Activated naive CD4-positive, alpha-beta T cell treated with anti-CD3 and anti-CD28 coated beads, Interleukin-2, amount 10 ng/mL, durations not matched to agents 7 days and 5 days (primary cell): ENCODE results near the gene S100A7.
"Not testable (repeated sequence)": the region's sequence is repeated elsewhere in the genome, so short reads cannot be mapped to it uniquely, and the experiment has no call there.

Experiments used
- CTCF ChIA-PET: fragments of 350-600 bp; sonication (Branson Sonifier 250); formaldehyde crosslinking; loops from one replicate; lab custom pipeline; 2021; ENCODE audit warnings: antibody characterized with exemption; lab: Charles Lee
- DNase-seq: peaks from one replicate; pipeline ENCODE4 v3.0.0-alpha.2; 2020
- H3K27ac Mint-ChIP-seq: one replicate; pipeline ENCODE4 v1.8.0; 2021; ENCODE audit warnings: mild to moderate bottlenecking, moderate library complexity, mixed read lengths
- H3K27me3 Mint-ChIP-seq: one replicate; pipeline ENCODE4 v1.8.0; 2021; ENCODE audit warnings: mild to moderate bottlenecking, mixed read lengths
- H3K36me3 Mint-ChIP-seq: one replicate; pipeline ENCODE4 v1.8.0; 2021; ENCODE audit warnings: mixed read lengths
- H3K4me1 Mint-ChIP-seq: one replicate; pipeline ENCODE4 v1.8.0; 2021; ENCODE audit warnings: mixed read lengths
- H3K4me3 Mint-ChIP-seq: one replicate; pipeline ENCODE4 v1.8.0; 2021; ENCODE audit warnings: mild to moderate bottlenecking, moderate library complexity, mixed read lengths
- H3K9me3 Mint-ChIP-seq: one replicate; pipeline ENCODE4 v1.8.0; 2021; ENCODE audit warnings: mixed read lengths

Gene S100A7

DNA sequence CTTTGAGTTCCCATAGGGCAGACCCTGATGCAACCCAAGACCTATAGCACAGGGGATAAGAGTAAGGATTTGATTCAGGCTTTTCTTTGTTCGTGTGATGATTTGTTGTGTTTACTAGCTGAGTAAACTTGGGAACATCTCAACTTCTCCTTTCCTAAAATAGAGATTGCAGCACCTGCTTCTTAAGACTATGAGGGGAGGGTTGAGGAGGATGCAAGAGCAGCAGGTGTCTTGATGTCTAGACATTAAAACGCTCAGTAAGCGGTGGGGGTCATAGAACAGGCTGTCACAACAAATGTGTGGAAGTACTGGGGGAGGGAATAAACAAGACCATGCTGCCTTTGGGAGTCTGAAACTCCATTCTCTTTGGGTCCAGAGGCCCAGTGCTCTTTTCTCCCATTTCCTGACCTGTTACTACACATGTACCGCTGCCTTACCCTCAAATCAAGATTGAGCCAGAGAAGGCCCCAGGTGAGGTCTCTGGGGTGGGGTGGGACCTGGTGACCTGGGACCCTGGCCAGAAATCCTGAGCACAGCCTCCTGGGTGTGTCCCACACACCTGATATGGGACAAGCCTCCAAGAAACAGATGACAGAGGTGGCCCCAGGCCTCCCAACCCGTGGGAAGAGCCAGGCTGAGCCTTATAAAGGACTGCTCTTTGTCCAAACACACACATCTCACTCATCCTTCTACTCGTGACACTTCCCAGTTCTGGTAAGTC lies 44.4 kb downstream of the S100A7 start, which contains the start of gene S100A7A:
Gene S100A7A (plus strand): TSS at position 671 of the 721 bp plus-strand sequence. CDS start 1,563 bp downstream, outside the sequence.
- Mint-ChIP-seq H3K9me3 (no peaks in the 10 kb centered on the region), H3K27ac (no peak within 1 kb of the TSS), H3K36me3 (no peaks in the 10 kb centered on the region), H3K27me3 (no peaks in the 10 kb centered on the region), H3K4me1 (no peaks in the 10 kb centered on the region), H3K4me3 (no peak within 1 kb of the TSS)
- CTCF ChIA-PET: no interaction called here
- DNase-seq: no peak

DNA sequence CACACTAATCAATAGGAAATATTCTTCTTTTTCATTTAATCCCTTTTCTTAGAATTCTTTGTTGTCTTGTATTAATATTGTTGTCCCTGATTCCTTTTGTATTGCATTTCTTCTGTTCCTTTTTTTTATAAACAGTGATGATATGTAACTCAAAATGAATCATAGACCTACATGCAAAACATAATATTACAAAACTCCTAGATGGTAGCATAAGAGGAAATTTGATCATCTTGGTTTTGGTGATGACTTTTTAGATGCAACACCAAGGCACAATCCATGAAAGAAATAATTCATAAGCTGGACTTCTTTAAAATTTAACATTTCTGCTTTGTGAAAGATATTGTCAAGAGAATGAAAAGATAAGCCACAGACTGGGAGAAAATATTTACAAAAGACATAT lies 46.5 kb downstream of the S100A7 start:
- H3K36me3 Mint-ChIP-seq, CTCF ChIA-PET, H3K9me3 Mint-ChIP-seq, DNase-seq, H3K4me1 Mint-ChIP-seq, H3K27ac Mint-ChIP-seq, H3K27me3 Mint-ChIP-seq, H3K4me3 Mint-ChIP-seq: not testable (repeated sequence)
